CD4-positive, CD25-positive, alpha-beta regulatory T cell (primary cell): ENCODE results near the gene SPEM3. TPM values are rescaled to one million over a fixed set of nuclear protein-coding genes. Genes with fewer than 3 reads are reported as not detected.

Source experiments
- ATAC-seq, 2 donors: fragments of 150-1000 bp; cut with Tn5 transposase; one replicate each; pipeline ENCODE4 v1.10.0; 2021; ENCODE audit warnings: low read depth in 2 of 2, moderate number of reproducible peaks in 2 of 2, moderate library complexity in 1 of 2
- DNase-seq, 3 donors: peaks; one replicate each; pipeline versions ENCODE4 v3.0.0 to v3.0.0-alpha.2; 2012 to 2022; ENCODE audit warnings: mixed read lengths in 1 of 3
- H3K27ac ChIP-seq: one replicate; pipeline ENCODE4 v1.7.0; 2013; ENCODE audit warnings: mild to moderate bottlenecking, low read length; ENCODE audit not compliant: insufficient read depth, poor library complexity, severe bottlenecking
- H3K27me3 ChIP-seq: one replicate; pipeline ENCODE4 v1.7.0; 2013; ENCODE audit warnings: low read length; ENCODE audit not compliant: control insufficient read depth, insufficient read depth
- H3K36me3 ChIP-seq: one replicate; pipeline ENCODE4 v1.7.0; 2013; ENCODE audit warnings: mild to moderate bottlenecking, low read length, moderate library complexity; ENCODE audit not compliant: control insufficient read depth, insufficient read depth
- H3K4me1 ChIP-seq: 2 replicates; pipeline ENCODE4 v1.7.0; 2013; ENCODE audit warnings: mild to moderate bottlenecking, low read length; ENCODE audit not compliant: insufficient read depth, control insufficient read depth, poor library complexity, severe bottlenecking
- H3K4me3 ChIP-seq: one replicate; pipeline ENCODE4 v1.7.0; 2013; ENCODE audit warnings: low read depth, mild to moderate bottlenecking, low read length, moderate library complexity
- H3K9me3 ChIP-seq, 2 experiments: 1 replicate in 1 of 2; 2 replicates in 1 of 2; pipeline ENCODE4 v1.7.0; 2013; ENCODE audit warnings: low read length in 2 of 2, mild to moderate bottlenecking in 1 of 2, moderate library complexity in 1 of 2; ENCODE audit not compliant: control insufficient read depth in 2 of 2
- H3K27ac Mint-ChIP-seq, 3 donors: one replicate each; pipeline ENCODE4 v1.8.0; 2020 to 2022; ENCODE audit warnings: mild to moderate bottlenecking in 3 of 3, mixed read lengths in 3 of 3, moderate library complexity in 2 of 3
- H3K27me3 Mint-ChIP-seq: one replicate; pipeline ENCODE4 v1.8.0; 2022; ENCODE audit warnings: mild to moderate bottlenecking, mixed read lengths
- H3K36me3 Mint-ChIP-seq: one replicate; pipeline ENCODE4 v1.8.0; 2020; ENCODE audit warnings: mixed read lengths
- H3K4me1 Mint-ChIP-seq, 4 donors: one replicate each; pipeline ENCODE4 v1.8.0; 2020 to 2022; ENCODE audit warnings: mixed read lengths in 4 of 4, mild to moderate bottlenecking in 1 of 4
- H3K4me3 Mint-ChIP-seq, 4 donors: one replicate each; pipeline ENCODE4 v1.8.0; 2020 to 2022; ENCODE audit warnings: mild to moderate bottlenecking in 4 of 4, mixed read lengths in 4 of 4, moderate library complexity in 3 of 4
- H3K9me3 Mint-ChIP-seq, 7 donors: one replicate each; pipeline ENCODE4 v1.8.0; 2020 to 2022; ENCODE audit warnings: mixed read lengths in 7 of 7, mild to moderate bottlenecking in 3 of 7, moderate library complexity in 2 of 7
- polyA plus RNA-seq, 4 donors: library from polyadenylated mRNA; unstranded; fragments of 300-500 nt; fragmentation: Illumina TruSeq; gene quantifications; one replicate each; pipeline ENCODE4 v1.2.3, GENCODE V29; 2021
- total RNA-seq: library from RNA; stranded (reverse); gene quantifications from one replicate; pipeline ENCODE4 v1.2.3, GENCODE V29; 2022

The SPEM3 gene
- total and polyA plus RNA-seq, 5 donors from 2014 or later: not detected

GRCh38 chr17:7437369-7437863 is 8.8 kb downstream of the SPEM3 start:
- Histone ChIP-seq H3K36me3 (no peaks in the 10 kb centered on the region), H3K27ac (peak overlapping the region; percentile 93), H3K9me3 (no peaks in the 10 kb centered on the region), H3K4me3 (no peak overlapping the region), H3K4me1 (peaks cover 56% of the 10 kb centered on the region), H3K27me3 (peaks cover 20% of the 10 kb centered on the region)
- no peak for ATAC-seq
- no peak for DNase-seq
- H3K9me3 Mint-ChIP-seq: peaks cover 0 to 1% (median 0%) of the 10 kb centered on the region in 7 donors
- H3K27me3 Mint-ChIP-seq: peaks cover 49% of the 10 kb centered on the region
- H3K4me3 Mint-ChIP-seq: peak overlapping the region in 3 of 4 donors; percentile 40 to 96 (median 72)
- peaks cover 5 to 56% (median 31%) of the 10 kb centered on the region in 4 donors for H3K4me1 Mint-ChIP-seq
- H3K36me3 Mint-ChIP-seq: peaks cover 14% of the 10 kb centered on the region
- H3K27ac Mint-ChIP-seq: peak overlapping the region in 2 of 3 donors; percentile 65 to 90

DNA sequence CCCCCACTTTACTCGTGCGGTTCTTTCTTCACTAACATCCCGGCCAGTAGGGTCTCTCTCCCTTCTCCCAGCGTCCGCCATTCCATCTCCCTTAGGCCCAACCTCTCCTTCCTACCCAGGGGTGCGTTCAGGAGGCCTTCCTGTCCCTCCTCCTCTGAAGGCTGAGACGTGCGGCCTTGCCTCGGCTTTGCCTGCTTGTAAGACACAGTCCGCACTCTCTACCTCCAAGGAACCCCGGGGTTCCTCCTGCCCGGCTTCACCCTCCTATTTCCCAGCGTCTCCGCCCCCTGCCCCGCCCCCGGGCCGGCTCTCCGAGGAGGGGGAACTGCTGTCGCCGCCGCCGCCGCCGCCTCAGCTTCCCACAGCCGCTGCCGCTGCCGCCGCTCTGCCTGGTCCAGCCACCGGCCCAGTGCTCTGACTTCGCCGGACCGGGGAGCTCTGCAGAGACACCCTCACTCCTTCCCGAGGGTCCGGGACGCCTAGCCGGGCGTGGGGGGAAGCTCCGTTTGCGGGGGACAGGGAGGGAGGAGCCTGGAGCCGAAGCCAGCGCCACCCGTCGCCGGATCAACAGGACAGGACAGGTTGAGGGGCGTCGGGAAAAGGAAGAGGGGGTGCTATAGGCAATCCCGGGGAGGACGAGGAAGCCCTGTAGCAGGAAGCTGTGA is 9.4 kb downstream of the SPEM3 start:
- Mint-ChIP-seq H3K27me3 (peaks cover 56% of the 10 kb centered on the region), H3K4me3 (peak overlapping the region; percentile 62 to 89 (median 78)), H3K9me3 (peaks cover 0 to 2% (median 0%) of the 10 kb centered on the region in 7 donors), H3K4me1 (peaks cover 5 to 56% (median 31%) of the 10 kb centered on the region in 4 donors), H3K27ac (peak overlapping the region in 2 of 3 donors; percentile 62 to 90), H3K36me3 (peaks cover 14% of the 10 kb centered on the region)
- peak in 2 of 3 donors; percentile 31 to 39 for DNase-seq
- no peak for ATAC-seq
- H3K9me3 ChIP-seq: no peaks in the 10 kb centered on the region
- H3K27me3 ChIP-seq: peaks cover 23% of the 10 kb centered on the region
- no peak overlapping the region for H3K27ac ChIP-seq
- peaks cover 56% of the 10 kb centered on the region for H3K4me1 ChIP-seq
- H3K36me3 ChIP-seq: no peaks in the 10 kb centered on the region
- no peak overlapping the region for H3K4me3 ChIP-seq

DNA sequence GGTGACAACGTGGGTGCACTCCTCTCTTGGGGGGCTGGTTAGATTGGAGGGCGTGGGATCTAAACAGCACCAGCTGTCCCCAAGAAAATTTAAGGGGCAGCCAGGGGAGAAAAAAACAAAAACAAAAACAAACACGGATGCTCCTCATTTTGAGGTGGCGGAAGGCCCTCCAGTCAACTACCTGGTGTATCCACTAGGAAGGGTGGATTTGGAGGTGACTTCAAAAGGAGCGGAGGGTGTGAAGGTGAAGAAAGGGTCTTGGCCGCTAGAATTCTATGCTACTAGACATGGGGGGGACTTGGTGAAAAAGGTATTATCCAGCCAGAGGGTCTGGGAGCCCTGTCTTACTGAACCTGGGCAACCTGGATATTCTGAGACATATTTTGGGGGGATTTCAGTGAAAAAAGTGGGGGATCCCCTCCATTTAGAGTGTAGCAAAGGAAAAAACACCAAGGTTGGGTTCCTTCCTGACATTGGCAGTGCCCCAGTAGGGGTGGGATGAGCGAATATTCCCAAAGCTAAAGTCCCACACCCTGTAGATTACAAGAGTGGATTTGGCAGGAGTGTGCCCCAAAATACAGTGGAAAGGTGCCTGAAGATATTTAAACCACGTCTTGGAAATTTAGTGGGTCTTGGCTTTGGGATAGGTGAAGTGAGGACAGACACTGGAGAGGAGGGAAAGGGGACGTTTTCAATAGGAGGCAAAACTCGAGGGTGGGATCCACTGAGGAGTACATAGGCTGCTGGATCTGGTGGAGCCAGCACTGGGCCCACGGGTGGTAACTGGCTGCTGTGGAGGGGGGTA is 10.2 kb downstream of the SPEM3 start:
- H3K27ac ChIP-seq: no peak overlapping the region
- no peak overlapping the region for H3K4me3 ChIP-seq
- peaks cover 5 to 56% (median 31%) of the 10 kb centered on the region in 4 donors for H3K4me1 Mint-ChIP-seq
- H3K36me3 ChIP-seq: no peaks in the 10 kb centered on the region
- H3K27me3 ChIP-seq: peaks cover 23% of the 10 kb centered on the region
- peaks cover 14% of the 10 kb centered on the region for H3K36me3 Mint-ChIP-seq
- H3K4me3 Mint-ChIP-seq: peak overlapping the region; percentile 62 to 87 (median 78)
- H3K4me1 ChIP-seq: peaks cover 56% of the 10 kb centered on the region
- H3K9me3 Mint-ChIP-seq: peaks cover 0 to 2% (median 0%) of the 10 kb centered on the region in 7 donors
- no peak for DNase-seq
- peak overlapping the region in 2 of 3 donors; percentile 40 to 62 for H3K27ac Mint-ChIP-seq
- no peak for ATAC-seq
- H3K27me3 Mint-ChIP-seq: peaks cover 64% of the 10 kb centered on the region
- H3K9me3 ChIP-seq: no peaks in the 10 kb centered on the region

- no peaks in the 10 kb centered on the region for H3K36me3 ChIP-seq
- Mint-ChIP-seq H3K9me3 (peaks cover 0 to 2% (median 0%) of the 10 kb centered on the region in 7 donors), H3K27me3 (peaks cover 71% of the 10 kb centered on the region), H3K36me3 (peaks cover 14% of the 10 kb centered on the region), H3K4me1 (peaks cover 5 to 60% (median 31%) of the 10 kb centered on the region in 4 donors), H3K27ac (peak within 1 kb of the TSS in 2 of 3 donors; percentile 40 to 62), H3K4me3 (peak within 1 kb of the TSS; percentile 74 to 95 (median 83))
- H3K4me1 ChIP-seq: peaks cover 56% of the 10 kb centered on the region
- H3K9me3 ChIP-seq: no peaks in the 10 kb centered on the region
- no peak within 1 kb of the TSS for H3K4me3 ChIP-seq
- ATAC-seq: no peak
- no peak for DNase-seq
- peaks cover 28% of the 10 kb centered on the region for H3K27me3 ChIP-seq
- H3K27ac ChIP-seq: no peak within 1 kb of the TSS
These were observed 10.9 kb downstream of the SPEM3 start, which contains the start of gene FGF11 for GRCh38 chr17:7439462-7440112. Gene FGF11, plus strand, starts transcription at chr17:7439512. Its CDS starts 109 bp downstream, at chr17:7439621.

DNA sequence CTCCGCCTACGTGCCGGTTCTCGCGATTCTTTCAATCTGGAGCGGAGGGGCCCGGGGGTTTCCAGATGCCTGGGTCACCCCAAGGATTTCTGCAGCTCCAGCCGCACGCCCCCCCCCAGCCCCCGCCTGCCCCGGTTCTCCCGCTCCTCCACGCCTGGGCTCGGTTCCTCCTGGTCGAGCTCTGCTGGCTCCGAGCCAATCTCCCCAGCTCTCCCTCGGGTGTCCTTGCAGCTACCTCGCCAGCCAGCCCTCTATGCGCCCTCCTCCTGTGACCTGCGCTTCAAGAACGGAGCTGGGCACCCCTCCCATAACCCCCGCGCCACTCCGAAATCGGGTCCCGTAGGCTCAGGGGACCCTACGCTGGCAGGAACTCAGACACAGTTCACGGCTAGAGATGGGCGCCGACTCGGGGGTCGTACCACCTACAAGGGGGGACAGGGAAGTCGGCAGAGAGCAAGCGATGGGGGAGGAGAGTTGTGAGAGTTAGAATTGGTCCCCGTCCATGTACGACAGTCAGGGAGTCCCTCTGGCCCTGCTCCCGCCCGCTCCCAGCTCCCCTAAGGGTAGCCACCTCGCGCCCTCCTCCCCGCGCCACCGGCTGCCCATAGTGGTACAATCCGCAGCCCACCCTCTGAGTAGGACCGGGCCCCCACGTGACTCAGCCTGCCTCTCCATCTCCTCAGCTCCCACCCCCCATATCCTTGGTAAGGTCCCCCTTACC is 11.6 kb downstream of the SPEM3 start:
- Mint-ChIP-seq H3K27ac (peak overlapping the region in 2 of 3 donors; percentile 38 to 59), H3K4me1 (peaks cover under 1 to 60% (median 27%) of the 10 kb centered on the region in 4 donors), H3K36me3 (peaks cover 14% of the 10 kb centered on the region), H3K9me3 (peaks cover 0 to 2% (median 0%) of the 10 kb centered on the region in 7 donors), H3K4me3 (peak overlapping the region; percentile 74 to 95 (median 83)), H3K27me3 (peaks cover 70% of the 10 kb centered on the region)
- no peaks in the 10 kb centered on the region for H3K36me3 ChIP-seq
- no peak overlapping the region for H3K4me3 ChIP-seq
- H3K9me3 ChIP-seq: no peaks in the 10 kb centered on the region
- H3K4me1 ChIP-seq: peaks cover 60% of the 10 kb centered on the region
- peak in 1 of 3 donors; percentile 33 for DNase-seq
- peaks cover 28% of the 10 kb centered on the region for H3K27me3 ChIP-seq
- no peak overlapping the region for H3K27ac ChIP-seq
- no peak for ATAC-seq

DNA sequence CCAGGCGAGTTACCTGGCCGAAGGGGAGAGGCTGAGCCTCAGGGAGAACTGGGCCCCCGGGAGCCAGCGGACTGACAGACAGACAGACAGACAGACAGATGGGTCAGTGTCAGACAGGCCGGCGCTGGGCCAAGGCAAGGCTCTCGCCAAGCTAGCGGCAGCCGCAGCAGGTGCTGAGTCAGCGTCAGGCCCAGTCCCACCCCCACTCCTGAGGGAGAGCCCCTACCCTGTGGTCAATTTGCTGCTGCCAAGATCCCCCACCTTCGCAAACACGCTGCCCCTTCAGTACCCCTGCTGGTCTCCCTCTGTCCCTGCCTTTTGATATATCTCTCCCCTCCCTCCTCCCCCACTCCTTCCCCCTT is 12.2 kb downstream of the SPEM3 start:
- Mint-ChIP-seq H3K4me3 (peak overlapping the region in 1 of 4 donors; percentile 74), H3K4me1 (peaks cover 1 to 62% (median 30%) of the 10 kb centered on the region in 4 donors), H3K27ac (no peak overlapping the region), H3K36me3 (peaks cover 18% of the 10 kb centered on the region), H3K9me3 (peaks cover 0 to 3% (median 0%) of the 10 kb centered on the region in 7 donors), H3K27me3 (peaks cover 72% of the 10 kb centered on the region)
- ATAC-seq: no peak
- H3K27me3 ChIP-seq: peaks cover 28% of the 10 kb centered on the region
- no peak overlapping the region for H3K27ac ChIP-seq
- H3K36me3 ChIP-seq: no peaks in the 10 kb centered on the region
- no peak overlapping the region for H3K4me3 ChIP-seq
- H3K9me3 ChIP-seq: no peaks in the 10 kb centered on the region
- no peak for DNase-seq
- peaks cover 62% of the 10 kb centered on the region for H3K4me1 ChIP-seq

GRCh38 chr17:7441266-7441665 is 12.6 kb downstream of the SPEM3 start:
- no peak overlapping the region for H3K4me3 ChIP-seq
- peaks cover 30% of the 10 kb centered on the region for H3K27me3 ChIP-seq
- DNase-seq (no peak), ATAC-seq (no peak)
- H3K27me3 Mint-ChIP-seq: peaks cover 75% of the 10 kb centered on the region
- H3K36me3 Mint-ChIP-seq: peaks cover 19% of the 10 kb centered on the region
- no peak overlapping the region for H3K27ac ChIP-seq
- H3K4me1 ChIP-seq: peaks cover 62% of the 10 kb centered on the region
- no peak overlapping the region for H3K27ac Mint-ChIP-seq
- H3K9me3 ChIP-seq: no peaks in the 10 kb centered on the region
- no peaks in the 10 kb centered on the region for H3K36me3 ChIP-seq
- H3K4me1 Mint-ChIP-seq: peaks cover 4 to 61% (median 29%) of the 10 kb centered on the region in 4 donors
- H3K4me3 Mint-ChIP-seq: peak overlapping the region in 1 of 4 donors; percentile 46
- H3K9me3 Mint-ChIP-seq: peaks cover 0 to 3% (median 0%) of the 10 kb centered on the region in 7 donors
